Nephron (organoid): Measurements from ENCODE around the gene ZMYND8.

Source experiments
- H3K27ac Mint-ChIP-seq, 3 experiments: 2 replicates each; pipeline ENCODE4 v1.8.0; 2020; ENCODE audit warnings: mixed read lengths in 3 of 3, mild to moderate bottlenecking in 2 of 3, moderate library complexity in 1 of 3
- H3K27me3 Mint-ChIP-seq: 2 replicates; pipeline ENCODE4 v1.8.0; 2021; ENCODE audit warnings: low read depth, mild to moderate bottlenecking, moderate library complexity, mixed read lengths
- H3K36me3 Mint-ChIP-seq: 2 replicates; pipeline ENCODE4 v1.8.0; 2020; ENCODE audit warnings: low read depth, mixed read lengths
- H3K4me1 Mint-ChIP-seq: 2 replicates; pipeline ENCODE4 v1.8.0; 2020; ENCODE audit warnings: mixed read lengths
- H3K4me3 Mint-ChIP-seq, 3 experiments: 2 replicates each; pipeline ENCODE4 v1.8.0; 2020; ENCODE audit warnings: mild to moderate bottlenecking in 3 of 3, mixed read lengths in 3 of 3, moderate library complexity in 2 of 3
- H3K9me3 Mint-ChIP-seq: 2 replicates; pipeline ENCODE4 v1.8.0; 2020; ENCODE audit warnings: mixed read lengths
- CTCF ChIP-seq, 3 experiments: fragments of 200-600 bp; sonication (generic); IDR thresholded peaks; one replicate each; pipeline ENCODE4 v1.5.0; 2021; ENCODE audit warnings: antibody characterized with exemption in 3 of 3; ENCODE audit not compliant: unreplicated experiment in 3 of 3

ZMYND8 gene

GRCh38 chr20:47358672-47359529 is 2.4 kb upstream of the ZMYND8 start:
- Mint-ChIP-seq H3K36me3 (no peaks in the 10 kb centered on the region), H3K27me3 (no peaks in the 10 kb centered on the region), H3K9me3 (no peaks in the 10 kb centered on the region), H3K4me3 (peak overlapping the region; percentile 35 to 59 (median 49)), H3K27ac (no peak overlapping the region), H3K4me1 (peaks cover 55% of the 10 kb centered on the region)
- TF ChIP-seq CTCF (IDR thresholded peaks at IDR 0.05; ENCODE audit: unreplicated experiment in 3 of 3), result no peak

- Mint-ChIP-seq H3K9me3 (no peaks in the 10 kb centered on the region), H3K27ac (no peak overlapping the region), H3K36me3 (no peaks in the 10 kb centered on the region), H3K27me3 (no peaks in the 10 kb centered on the region), H3K4me3 (peak overlapping the region; percentile 64 to 80 (median 74)), H3K4me1 (peaks cover 55% of the 10 kb centered on the region)
- TF ChIP-seq CTCF (IDR thresholded peaks at IDR 0.05; ENCODE audit: unreplicated experiment in 3 of 3), result no peak
Observed at GRCh38 chr20:47358039-47358671, 1.7 kb upstream of the ZMYND8 start.

GRCh38 chr20:47357296-47358038 is 968 bp upstream of the ZMYND8 start:
- no peaks in the 10 kb centered on the region for H3K36me3 Mint-ChIP-seq
- no peaks in the 10 kb centered on the region for H3K9me3 Mint-ChIP-seq
- peak overlapping the region; percentile 64 to 80 (median 74) for H3K4me3 Mint-ChIP-seq
- H3K27ac Mint-ChIP-seq, result no peak overlapping the region
- TF ChIP-seq CTCF (IDR thresholded peaks at IDR 0.05; ENCODE audit: unreplicated experiment in 3 of 3), result no peak
- H3K4me1 Mint-ChIP-seq, result peaks cover 49% of the 10 kb centered on the region
- H3K27me3 Mint-ChIP-seq, result no peaks in the 10 kb centered on the region

- no peaks in the 10 kb centered on the region for H3K9me3 Mint-ChIP-seq
- no peaks in the 10 kb centered on the region for H3K36me3 Mint-ChIP-seq
- peaks cover 40% of the 10 kb centered on the region for H3K4me1 Mint-ChIP-seq
- no peak overlapping the region for H3K27ac Mint-ChIP-seq
- no peak for TF ChIP-seq CTCF (IDR thresholded peaks at IDR 0.05; ENCODE audit: unreplicated experiment in 3 of 3)
- no peaks in the 10 kb centered on the region for H3K27me3 Mint-ChIP-seq
- H3K4me3 Mint-ChIP-seq, result peak overlapping the region in 2 of 3 experiments; percentile 91 to 94
Observed at GRCh38 chr20:47356220-47356525, 326 bp downstream of the ZMYND8 start.

- H3K4me3 Mint-ChIP-seq, result no peak overlapping the region
- no peak overlapping the region for H3K27ac Mint-ChIP-seq
- H3K36me3 Mint-ChIP-seq, result no peaks in the 10 kb centered on the region
- H3K9me3 Mint-ChIP-seq, result no peaks in the 10 kb centered on the region
- TF ChIP-seq CTCF (IDR thresholded peaks at IDR 0.05; ENCODE audit: unreplicated experiment in 3 of 3), result no peak
- H3K27me3 Mint-ChIP-seq, result no peaks in the 10 kb centered on the region
- peaks cover 35% of the 10 kb centered on the region for H3K4me1 Mint-ChIP-seq
Observed at GRCh38 chr20:47355489-47356219, 845 bp downstream of the ZMYND8 start.
